Kidney capillary endothelial cell (primary cell): ENCODE measurements around the gene NDST4.

ENCODE experiments used
- DNase-seq: peaks from one replicate; pipeline ENCODE4 v3.0.0-alpha.2; 2018; ENCODE audit warnings: low spot score

NDST4 gene

GRCh38 chr4:115113506-115114106 lies at the start of gene NDST4:
TSS of gene NDST4 (minus strand) at chr4:115113620. CDS start at chr4:115077036, 36,584 bp downstream.
- no peak for DNase-seq

GRCh38 chr4:115159141-115159540 lies 45.7 kb upstream of the NDST4 start:
- no peak for DNase-seq

- no peak for DNase-seq
Measured at GRCh38 chr4:115158296-115158695, 44.9 kb upstream of the NDST4 start.

DNA sequence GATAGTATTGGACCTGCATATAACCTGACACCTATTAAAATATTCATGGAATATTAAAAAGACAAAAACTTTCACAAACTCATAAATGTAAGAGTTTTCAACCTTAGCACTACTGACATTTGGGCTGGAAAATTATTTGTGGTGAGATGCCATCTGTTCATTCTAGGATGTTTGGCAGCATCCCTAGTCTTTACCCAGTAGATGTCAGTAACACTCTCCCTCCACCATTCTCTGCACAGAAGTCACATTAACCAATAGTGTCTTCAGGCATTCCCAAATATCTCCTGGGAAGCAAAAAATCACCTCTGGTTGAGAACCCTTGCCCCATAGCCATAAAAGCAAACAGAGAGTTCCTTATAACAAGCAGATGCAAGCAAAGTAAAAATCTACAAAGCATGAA lies 41.4 kb upstream of the NDST4 start:
- DNase-seq = no peak

DNA sequence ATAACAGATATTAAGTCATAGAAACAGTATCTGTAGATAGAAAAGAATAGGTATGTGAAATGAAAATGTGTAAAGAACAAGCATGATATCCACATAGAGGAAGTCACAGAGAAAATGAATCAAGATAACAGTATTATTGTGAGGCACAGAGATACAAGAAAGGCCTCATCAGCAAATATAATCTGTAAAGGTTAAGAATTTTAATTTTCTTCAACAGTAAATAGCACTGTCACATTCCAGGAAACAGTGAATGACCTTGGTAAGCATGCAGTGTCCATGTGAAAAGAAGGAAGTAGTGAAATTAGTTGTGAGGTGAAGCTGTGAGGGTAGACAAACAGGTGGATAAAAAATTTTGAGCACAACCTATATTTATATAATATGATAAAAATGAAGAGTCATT lies 39.5 kb upstream of the NDST4 start:
- DNase-seq = no peak

DNA sequence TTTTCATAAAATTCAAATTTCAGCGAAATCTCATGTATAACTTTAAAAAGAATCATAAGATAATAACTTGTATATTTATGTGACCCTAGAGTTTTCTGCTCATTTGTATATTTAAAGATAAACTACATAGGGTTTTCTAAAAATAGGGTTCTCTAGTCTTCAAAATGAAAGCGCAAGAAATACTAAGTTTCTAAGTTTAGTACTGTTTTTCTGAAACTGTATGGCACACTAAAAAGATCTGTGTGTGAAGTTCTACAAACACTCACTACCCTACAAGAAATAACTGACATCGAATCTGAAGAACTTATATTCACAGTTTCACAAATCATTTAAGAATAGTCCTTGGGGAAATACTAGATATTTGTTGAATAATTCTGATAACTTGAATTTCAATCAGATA lies 38.7 kb upstream of the NDST4 start:
- no peak for DNase-seq

GRCh38 chr4:115149106-115149505 lies 35.7 kb upstream of the NDST4 start:
- DNase-seq = no peak

- no peak for DNase-seq
Measured at GRCh38 chr4:115145393-115146160, 32.2 kb upstream of the NDST4 start.

GRCh38 chr4:115128037-115128436 lies 14.6 kb upstream of the NDST4 start:
- DNase-seq = no peak

DNA sequence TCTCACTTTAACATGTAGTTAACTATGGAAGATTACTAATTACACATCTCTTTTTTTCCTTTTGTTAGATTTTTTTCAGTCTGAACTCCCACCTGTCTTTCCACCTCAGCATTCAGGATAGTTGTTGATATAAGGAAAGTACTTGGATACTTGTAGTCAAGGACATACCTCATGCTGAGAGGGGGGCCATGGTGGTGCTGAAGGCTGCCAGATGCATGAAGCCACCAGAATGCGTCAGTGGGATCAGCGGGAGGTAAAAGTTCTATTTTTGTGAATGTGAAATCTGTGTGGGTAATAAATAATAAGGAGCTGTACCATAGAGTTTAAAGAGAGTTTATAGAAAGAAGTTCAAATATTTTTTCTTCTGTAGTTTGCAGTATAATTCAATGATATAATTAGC lies 13.1 kb upstream of the NDST4 start:
- DNase-seq = no peak

- DNase-seq = no peak
Measured at GRCh38 chr4:115121351-115122043, 8.1 kb upstream of the NDST4 start.

GRCh38 chr4:115119804-115120352 lies 6.5 kb upstream of the NDST4 start:
- DNase-seq = no peak

- no peak for DNase-seq
Measured at GRCh38 chr4:115117651-115118050, 4.2 kb upstream of the NDST4 start.

- no peak for DNase-seq
Measured at GRCh38 chr4:115110191-115111181, 2.9 kb downstream of the NDST4 start.

DNA sequence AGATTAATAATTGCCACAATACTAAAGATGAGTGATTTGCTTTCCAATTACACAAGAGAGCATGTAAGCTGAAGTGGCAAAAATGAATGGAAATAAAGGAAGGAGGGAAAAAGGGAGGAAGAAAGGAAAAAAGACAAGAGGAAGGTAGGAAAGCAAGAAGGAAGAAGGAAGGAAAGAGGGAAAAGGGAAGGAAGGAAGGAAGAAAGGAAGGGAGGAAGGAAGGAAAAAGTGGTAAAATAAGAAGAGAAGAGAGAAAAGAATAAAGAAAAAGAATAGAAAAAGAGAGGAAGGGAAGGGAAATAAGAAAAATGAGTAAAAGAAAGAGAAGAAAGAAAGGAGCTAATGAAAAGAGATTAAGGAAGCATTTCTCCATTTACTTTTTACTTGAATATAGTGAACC lies 4.6 kb downstream of the NDST4 start:
- DNase-seq = no peak

DNA sequence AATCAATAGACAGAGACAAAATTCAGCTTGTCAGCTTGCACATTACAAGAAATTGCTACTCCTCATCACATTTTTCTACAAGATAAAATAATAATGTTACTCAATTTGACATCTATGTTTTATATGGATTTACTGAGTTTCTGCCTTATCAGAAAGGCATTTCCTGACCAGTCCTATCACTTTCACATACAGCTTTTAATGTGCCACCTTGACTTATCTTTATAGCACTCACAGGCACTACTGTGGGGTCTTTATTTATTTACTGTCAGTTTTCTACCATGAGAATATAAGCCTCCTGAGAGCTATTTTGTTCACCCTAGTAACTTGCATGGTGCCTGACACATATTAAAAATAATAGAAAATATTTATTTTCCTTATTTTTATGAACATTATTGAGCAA lies 6.0 kb downstream of the NDST4 start:
- no peak for DNase-seq

DNA sequence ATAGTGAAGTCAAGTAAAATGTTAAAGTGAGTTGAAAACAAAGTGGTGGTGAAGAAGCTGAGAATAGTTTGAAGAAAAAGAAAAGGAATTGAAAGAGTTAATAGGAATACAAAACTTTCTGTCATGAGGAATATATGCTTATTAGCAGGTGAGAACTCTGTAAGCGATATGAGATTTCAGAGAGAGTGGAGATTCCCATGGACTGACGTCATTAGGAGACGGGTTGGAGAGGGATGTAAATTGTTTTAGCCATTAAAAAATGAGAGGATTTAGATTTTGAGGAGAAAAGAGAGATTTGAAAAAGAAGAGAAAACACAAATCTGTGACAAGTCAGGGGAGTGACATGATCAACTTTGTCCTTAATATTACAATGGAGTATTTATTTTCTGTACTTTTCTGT lies 11.7 kb downstream of the NDST4 start:
- no peak for DNase-seq

- DNase-seq = peak; percentile 17
Measured at GRCh38 chr4:115090483-115091075, 22.8 kb downstream of the NDST4 start.

DNA sequence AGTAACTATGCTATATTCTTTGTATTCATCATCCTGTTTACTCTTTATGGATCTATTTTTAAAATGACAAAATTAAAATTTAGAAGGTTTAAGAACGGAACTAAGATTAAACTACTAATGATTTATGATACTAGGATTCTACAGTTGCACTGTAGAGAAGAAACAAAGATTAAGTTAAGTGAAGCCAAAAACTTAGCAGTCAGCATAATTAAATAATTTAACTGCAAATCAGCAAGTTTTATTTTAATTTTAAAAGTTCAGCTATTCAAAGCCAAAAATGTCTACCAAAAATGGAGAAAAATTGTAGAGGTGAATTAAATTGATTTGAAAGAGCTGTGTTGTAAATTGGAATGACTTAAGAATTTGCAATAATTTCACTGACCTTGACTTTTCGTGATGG lies 30.8 kb downstream of the NDST4 start:
- DNase-seq = no peak

DNA sequence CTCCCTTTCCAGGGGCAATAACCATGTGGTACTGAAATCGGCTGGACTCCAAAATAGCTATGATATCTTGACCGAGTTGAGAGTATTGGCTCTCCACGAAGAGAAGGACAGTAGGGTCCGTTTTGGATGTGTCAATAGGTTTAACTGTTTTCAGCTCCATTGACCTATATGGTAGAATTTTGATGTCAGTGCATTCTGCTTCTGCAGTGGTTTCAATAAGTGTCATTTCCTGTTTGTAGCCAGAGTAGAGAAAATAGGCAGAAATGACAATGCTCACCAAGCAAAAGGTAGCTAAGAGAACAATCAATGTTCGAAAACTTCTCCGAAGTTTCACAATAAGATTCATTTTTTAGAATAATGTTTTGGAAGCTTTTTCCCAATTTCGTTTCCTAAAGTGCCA lies 36.7 kb downstream of the NDST4 start:
- DNase-seq = no peak

DNA sequence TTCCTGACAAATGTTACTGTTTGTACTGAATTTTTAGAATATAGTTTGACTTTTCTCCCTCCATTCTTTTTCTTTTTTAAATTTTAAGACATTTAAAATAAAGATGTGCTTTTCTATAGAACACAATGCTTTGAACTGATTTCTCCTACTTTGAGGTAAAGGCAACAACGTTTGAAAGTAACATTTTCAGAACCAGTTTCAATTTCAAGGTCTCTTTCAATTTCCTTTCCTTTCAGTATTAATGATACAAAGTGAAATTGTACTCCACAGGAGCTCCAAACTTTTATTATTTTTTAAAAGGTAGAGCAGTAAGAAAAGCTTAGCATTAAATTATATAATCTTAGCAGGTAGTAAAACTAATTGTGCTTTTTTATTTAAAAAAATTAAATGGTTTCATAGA lies 54.9 kb downstream of the NDST4 start:
- no peak for DNase-seq
